NCI-H1417 (cell line): Measurements from ENCODE around the gene GALNT1.
"Not testable (repeated sequence)": the region's sequence is repeated elsewhere in the genome, so short reads cannot be mapped to it uniquely, and the experiment has no call there.

Source experiments
- DNase-seq, 3 experiments: peaks; one replicate each; lab custom pipeline; 2025; lab: John Stamatoyannopoulos, UW

The GALNT1 gene

DNA sequence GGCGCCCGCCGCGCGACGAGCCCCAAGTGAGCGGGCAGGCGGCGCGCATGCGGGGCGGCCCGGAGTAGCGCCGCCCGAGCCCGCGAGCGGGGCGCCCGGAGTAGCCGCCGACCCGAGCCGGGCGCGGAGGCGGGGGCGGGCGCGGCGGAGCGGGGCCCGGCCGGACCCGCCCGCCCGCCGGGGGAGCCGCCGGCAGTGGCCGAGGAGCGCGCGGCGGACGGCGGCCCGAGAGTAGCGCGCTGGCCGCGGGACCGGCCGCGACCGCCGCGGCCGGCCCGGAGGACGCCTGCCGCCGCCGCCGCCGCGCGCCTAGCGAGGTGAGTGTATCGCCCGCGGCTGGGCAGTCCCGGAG is at the start of gene GALNT1:
TSS of gene GALNT1 (plus strand) at position 195 of the 352 bp plus-strand sequence. CDS start 72,923 bp downstream, outside the sequence.
- no peak for DNase-seq

DNA sequence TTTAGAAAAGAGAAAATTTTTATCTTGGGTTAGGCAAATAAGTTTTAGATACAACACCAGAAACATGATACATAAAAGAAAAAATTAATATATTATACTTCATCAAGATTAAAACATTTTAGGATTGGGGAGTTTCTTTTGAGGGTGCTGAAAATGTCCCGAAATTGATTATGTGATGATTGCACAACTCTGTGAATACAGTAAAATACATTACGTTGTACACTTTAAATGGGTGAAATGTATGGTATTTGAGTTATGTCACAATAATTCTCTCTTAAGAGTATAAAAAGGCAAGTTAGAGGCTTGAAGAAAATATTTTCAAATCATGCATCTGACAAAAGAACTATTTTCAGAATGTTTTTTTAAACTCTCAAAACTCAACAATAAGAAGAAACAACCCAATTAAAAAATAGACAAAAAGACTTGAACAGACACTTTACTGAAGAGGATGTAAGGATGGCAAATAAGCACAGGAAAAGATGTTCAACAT is 47.6 kb upstream of the GALNT1 start:
- no peak for DNase-seq

DNA sequence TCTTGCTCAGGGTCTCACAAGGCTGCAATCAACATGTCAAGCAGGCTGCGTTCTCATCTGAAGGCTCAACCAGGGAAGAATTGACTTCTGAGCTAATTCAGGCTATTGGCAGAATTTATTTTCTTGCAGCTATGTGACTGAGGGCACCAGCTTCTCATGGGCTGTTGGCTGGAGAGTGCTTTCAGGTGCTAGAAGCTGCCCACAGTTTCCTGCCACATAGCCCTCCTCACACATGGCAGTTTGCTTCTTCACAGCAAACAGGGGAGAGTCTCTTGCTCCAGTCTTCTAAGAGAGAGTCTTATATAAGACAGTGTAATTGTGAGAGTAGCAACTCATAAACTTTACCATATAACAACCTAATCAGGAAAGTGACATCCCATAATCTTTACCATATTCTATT is 46.2 kb upstream of the GALNT1 start:
- no peak for DNase-seq

DNA sequence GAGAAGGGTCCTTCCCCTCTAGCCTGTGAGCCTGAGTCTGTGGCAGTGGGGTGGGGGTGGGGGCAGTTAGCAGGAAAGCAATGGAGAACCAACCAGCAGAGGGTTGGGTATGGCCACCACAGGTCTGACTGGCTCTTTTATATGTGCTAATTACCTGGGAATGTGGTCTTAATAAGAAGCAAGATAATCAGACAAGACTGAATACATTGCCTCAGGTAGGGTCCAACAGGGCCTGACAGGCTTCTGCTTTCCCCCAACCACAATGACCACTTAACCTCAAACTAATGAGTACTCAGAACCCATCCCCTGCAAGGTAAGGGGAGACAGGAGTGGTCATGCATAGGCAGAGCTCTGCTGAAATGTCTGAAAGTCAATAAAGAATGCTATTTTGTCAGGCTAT is 39.2 kb upstream of the GALNT1 start:
- DNase-seq = no peak

DNA sequence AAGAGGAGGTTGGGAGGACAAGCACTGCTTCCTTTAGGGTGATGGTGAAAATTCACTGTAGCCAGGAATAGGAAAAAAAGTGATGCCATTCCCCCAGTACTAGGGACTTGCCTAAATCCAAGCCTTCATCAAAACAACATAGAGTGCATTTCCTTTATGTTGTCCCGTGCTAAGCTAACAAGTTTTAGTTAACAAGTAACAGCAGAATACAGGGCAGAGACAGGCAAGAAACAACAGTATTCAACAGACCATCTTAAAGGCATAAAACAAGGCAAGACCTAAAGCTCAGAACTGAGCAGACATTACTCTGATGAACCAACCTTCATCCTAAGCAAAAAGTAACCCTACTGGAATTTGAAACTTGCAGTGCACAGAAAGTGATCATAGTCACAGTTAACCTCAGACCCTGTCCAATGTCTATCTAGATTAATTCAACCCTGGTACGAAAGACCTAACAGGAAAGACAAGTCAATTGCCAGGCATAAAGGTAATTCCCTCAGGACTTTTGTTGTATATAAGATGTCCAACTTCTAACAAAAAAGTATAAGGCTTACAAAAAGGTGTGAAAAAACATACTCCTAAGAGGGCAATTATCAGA is 34.4 kb upstream of the GALNT1 start:
- DNase-seq = no peak

DNA sequence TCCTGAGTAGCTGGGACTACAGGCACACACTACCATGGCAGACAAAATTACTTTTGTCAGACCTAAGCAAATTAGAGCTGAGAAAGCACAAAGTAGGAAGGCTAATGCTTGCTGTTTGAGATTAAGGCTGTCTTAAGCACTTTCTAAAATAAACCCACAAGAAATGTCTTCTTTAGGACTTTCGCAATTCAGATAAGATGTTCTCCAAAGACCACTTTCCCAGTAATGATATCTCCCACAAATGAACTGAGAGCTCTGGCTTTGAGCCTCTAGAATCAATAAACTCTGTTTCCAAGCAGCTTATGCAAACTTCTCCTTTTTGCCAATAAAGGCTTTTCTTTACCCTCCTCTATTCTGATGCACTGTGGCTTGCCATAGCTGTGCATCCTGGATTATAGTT is 32.0 kb upstream of the GALNT1 start:
- no peak for DNase-seq

DNA sequence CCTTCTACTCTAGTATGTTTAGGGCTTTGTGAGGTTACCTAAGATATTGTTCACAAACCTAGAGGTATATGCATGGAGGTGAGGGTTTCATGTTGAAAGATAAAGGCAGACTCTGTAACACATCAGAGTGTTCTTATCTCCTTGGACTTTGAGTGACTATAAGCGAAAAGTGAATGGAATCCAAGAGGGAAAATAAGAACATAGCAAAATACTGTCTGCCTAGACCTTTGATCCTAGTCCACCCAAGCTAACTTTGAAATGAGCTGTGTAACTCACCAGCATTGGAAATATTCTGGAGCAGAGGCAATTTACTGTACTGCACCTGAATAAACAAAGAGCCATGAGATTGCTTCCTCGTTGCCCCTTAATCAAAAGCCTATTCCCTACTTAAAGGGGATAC is 28.2 kb upstream of the GALNT1 start:
- no peak for DNase-seq

DNA sequence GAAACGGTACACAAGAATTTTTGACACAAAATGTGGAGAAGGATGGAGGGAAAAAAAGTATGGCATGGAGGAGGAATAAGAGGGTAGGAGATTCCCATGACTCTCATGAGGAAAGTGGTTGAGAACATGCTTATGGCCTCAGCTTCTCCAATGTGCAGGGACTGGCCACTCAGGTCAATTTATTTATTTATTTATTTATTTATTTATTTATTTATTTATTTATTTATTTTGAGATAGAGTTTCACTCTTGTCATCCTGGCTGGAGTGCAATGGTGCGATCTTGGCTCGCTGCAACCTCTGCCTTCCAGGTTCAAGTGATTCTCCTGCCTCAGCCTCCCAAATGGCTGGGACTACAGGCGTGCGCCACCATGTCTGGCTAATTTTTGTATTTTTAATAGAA is 26.0 kb upstream of the GALNT1 start:
- not testable (repeated sequence) for DNase-seq

DNA sequence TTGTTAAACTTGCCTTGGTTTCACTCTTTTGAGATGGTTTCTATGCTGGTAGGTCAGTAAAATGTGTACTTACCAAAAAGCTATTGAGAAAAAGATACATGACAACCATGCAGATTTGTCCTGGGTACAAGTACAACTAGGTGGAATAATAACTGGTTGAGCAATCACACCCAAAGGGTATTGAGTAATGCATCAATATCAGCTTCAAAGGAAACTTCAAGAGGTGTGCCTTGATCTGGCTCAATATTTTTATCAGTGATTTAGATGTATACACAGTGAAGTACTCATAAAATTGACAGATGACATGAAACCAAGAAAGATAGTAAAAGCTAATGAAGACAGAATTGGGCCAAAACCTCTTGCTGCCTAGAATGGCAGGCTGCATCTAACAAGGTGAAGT is 21.7 kb upstream of the GALNT1 start:
- no peak for DNase-seq

DNA sequence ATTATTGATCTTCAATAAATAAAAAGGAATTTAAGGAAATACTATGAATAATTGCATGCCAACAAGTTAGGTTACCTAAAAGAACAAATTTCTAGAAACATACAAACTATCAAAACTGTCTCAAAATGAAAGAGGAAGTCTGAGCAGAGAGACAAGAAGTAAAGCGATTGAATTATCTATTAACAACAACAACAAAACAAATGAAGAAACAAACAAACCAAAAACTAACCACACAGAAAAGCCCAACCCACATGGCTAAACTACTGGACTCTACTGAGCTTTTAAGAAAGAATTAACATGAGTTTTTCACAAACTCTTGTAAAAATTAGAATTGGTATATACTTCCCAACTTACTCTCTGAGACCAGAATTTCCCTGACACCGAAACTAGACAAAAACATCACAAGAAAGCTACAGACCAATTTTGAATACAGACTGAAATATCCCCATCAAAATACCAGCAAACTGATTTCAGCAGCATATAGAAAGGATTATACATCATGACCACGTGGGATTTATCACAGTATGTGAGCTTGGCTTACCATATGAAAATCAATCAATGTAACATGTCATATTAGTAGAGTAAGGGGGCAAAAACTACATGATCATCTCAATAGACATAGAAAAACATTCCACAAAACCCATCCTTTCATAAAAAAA is 16.6 kb upstream of the GALNT1 start:
- DNase-seq = no peak

DNA sequence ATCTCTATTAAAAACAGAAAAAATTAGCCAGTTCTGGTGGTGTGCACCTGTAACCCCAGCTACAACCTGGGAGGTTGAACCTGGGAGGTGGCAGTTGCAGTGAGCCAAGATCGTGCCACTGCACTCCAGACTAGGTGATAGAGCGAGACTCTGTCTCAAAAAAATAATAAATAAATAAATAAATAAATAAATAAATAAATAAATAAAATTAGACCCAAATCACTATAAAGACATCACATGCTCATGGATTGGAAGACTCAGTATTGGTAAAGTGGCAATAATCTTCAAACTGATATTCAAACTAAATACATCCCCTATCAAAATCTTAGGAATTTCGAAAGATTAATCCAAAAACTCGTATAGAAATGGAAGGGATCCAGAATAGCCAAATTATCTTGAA is 15.5 kb upstream of the GALNT1 start:
- DNase-seq = no peak

DNA sequence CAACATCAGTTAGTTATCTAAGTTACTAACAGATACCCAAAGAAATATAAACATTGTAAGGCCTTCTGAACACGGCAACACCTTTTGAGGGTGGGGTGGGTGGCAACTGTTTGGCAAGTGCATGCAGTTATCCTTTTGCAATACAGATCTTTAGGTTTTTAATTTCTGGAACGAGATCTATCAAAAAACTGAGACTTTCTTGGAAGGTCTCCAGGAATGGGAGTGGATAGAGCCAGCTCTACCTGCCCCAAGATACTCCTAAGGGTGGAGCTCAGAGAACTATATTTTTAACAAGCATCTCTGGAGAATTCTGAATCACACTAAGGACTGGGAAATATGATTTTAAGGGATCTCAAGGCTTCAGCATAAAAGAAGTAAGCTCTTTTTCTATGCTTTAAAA is 11.4 kb upstream of the GALNT1 start:
- DNase-seq = no peak

DNA sequence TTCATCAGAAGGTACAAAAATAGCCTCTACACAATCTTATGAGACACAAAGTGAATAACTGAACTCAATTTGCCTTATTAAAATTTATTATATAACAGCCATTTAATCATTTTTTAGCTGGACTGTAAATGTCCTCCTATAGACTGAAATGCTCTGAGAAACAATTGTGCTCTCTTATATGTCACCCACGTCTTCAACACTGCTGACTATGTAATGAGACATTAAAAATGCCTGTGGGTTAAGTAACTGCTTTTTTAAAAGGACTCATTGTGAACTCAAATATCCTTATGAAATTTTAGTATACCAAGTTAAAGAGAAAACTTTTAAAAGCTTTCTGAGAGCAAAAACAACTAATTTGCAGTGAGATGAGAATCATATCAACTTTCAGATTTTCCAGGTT is 10.4 kb upstream of the GALNT1 start:
- no peak for DNase-seq

DNA sequence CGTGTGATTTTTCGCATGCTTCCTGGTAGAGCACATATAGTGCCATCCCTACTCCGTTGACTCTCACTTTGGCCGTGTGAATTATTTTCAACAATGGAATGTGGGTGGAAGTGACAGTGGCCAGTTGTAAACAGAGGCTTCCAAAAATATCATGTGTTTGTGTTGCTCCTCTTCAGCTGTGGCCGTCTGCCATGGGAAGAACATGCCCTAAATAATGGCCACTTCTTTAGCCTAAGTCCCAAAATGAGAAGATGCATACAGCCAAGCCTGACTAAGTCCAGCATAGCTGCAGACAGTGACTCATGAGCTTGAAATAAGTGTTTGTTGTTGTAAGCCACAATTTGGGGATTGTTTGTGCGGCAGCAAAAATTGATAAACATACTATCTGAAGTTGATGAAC is 8.9 kb upstream of the GALNT1 start:
- no peak for DNase-seq

DNA sequence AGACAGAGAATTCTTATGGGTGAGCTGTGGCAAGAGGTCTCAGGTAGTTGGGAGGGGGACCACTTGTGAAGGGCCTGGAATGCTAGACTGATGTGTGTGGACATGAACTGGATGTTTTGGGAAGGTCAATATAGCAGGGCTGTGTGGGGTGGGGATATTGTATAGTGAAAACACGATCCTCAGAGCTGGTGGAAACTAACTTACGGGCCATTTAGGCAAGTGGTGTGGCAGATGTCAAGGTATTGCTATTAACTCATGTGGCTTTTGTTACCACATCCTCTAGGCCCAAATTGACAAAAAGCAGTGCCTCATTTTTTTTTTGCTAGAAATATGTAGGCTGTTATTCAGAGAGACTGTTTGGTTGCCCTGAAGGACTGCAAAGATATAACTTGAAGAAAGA is 8.0 kb upstream of the GALNT1 start:
- no peak for DNase-seq

DNA sequence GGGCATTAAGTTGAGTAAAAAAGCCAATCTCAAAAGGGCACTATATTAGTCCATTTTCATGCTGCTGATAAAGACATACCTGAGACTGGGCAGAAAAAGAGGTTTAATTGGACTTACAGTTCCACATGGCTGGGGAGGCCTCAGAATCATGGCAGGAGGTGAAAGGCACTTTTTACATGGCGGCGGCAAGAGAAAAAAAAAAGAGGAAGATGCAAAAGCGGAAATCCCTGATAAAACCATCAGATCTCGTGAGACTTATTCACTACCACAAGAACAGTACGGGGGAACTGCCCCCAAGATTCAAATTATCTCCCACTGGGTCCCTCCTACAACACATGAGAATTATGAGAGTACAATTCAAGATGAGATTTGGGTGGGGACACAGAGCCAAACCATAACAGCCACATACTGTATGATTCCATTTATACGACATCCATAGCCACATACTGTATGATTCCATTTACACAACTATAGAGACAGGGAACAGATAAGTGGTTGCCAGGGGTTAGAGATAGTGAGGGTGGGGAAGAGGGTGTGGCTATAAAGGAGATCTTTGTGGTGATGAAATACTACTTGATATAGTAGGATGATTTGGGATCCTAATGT is 5.2 kb upstream of the GALNT1 start:
- not testable (repeated sequence) for DNase-seq

DNA sequence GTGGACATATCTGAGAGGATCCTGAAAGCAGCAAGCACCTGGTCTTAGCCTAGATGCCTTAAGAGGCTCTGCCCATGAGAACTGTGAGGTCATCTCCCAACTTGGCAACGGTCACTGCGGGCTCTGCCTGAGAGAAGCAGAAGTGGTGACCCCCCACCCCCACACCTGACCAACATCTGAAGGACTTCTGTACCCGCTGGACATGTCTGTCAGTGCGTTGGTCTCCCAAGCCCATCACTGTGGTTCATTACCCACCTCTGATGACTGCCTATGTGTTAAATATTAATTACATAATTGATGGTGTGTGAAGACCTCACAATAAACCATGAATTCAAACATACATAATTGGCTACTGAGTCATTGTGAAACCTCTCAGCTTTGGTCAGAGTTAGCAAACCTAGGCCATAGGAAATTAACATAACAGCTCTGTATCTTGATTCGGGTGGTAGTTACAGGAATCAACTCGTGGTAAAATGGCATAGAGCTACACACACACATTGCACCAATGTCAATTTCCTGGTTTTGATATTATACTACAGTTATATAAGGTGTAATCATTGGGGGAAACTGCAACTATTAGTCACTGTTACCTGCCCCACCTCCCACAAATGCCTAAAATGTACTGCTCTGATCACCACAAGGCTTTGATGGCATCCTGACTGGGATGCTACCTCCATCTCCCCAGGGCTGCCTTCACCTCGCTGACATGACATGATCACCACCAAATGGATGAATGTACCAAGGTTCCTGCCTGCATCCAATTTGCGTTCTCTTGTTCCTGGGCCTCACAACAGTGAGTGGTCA is 4.3 kb upstream of the GALNT1 start:
- DNase-seq = peak in 1 of 3 experiments; percentile 9

DNA sequence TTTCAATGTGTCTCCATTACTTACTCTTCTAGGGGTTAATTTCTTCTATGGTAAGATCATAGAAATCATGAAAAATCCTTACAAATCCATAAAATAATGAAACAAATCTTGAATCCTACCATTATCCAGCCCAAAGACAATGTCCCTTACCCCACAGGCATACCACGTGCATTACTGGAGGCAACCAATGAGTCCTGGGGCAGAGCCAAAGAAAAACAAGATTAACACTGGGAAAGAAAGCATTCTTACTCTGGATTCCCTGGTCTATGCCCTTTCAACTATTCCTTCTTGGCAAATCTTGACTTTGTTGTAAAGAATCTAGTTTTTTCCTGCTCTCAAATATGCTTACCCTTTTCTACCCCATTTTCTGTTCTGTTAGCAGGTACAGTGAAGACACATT is 3.1 kb upstream of the GALNT1 start:
- DNase-seq = no peak

DNA sequence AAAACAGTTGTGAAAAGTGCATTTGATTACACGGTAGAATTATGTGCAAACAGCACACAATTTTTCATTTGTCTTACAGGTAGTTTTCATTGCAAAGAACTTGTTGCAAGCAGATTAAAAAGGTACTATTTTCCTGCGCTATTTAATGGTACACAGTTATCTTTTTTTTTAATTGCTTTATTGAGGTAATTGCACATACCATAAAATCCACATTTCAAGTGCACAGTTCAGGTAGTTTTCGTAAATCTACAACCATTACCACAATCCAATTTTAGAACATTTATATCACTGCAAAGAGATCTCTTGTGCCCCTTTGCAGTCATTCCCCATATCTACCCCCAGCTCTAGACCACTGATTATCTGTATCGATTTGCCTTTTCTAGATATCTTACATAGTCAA is 2.6 kb upstream of the GALNT1 start:
- DNase-seq = no peak

DNA sequence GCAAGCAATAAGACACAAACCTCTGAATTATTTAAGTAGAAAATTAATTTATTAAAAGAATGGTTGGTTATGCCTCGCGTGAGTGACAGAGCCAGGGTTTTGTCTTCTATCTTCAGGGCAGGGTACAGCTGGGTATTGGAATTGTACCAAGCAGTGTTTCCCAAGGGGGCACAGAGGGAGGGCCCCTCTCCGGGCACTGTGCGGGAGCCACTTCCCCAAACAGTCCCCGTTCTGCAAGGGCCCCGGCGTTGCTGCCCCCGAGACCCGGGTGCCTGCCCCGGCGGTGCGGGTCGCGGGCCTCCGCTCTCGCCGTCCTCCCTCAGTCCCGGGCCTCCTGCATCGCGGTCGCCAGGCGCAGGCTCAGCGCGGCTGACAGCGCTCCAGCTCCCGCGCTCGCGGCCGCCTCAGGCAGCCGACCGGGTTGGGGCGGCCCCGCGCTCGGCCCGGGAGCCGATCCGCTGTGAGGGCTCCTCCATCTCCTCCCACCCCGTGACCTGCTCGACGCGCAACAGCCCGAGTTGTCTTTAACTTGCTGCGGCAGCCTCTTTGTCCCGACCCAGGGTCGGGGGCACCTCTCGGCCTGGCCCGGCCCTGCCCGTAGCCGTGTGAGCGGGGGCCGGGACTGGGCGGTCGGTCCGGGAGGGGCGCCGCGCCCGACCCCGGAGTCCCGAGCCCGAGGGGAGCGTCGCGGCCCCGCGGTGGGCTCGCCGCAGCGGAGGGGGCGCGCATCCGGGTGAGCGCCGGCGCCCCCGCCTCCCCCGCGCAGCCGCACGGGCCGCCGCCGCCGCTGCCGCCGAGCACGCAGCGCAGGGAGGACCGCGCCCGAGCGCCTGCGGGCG is 620 bp upstream of the GALNT1 start:
- DNase-seq = peak; percentile 24 to 81 (median 77)

DNA sequence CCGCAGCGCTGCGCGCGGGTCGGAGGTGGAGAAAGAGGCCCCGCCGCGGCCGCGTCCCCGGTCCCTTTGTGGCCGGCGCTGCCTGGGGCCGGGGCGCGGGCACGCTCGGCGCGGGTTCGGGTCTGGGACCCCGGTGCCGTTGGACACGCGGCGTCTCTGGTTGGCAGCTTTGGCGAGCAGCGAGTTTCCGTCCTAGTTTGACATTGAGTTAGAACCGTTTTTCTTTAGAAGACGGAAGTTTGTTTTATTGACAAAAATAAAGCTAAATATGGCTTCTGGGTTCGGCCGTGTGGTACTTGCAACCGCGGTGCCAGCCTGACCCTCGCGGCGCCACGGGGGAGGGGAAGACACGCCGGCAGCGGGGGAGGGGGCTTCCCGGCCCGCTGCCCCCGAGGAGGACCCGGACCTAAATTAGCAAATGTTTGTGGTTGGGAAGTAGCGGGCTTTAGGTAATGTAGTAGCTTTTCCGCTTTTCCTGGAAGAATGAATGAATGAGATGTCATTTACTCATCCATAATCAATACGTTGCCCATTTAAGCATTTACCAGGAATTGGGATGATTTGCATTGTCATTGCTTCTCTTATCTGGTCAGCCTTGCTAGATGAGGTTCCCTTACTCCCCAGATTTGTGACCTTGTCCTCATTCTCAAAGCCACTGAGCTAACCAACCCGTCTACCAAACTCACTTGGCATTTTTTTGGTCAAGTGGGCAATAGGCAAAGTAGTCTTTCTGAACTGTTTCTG is 530 bp downstream of the GALNT1 start:
- DNase-seq = peak in 2 of 3 experiments; percentile 58 to 64
